HG03039 (cell line): Measurements from ENCODE around the gene APBA3.

Source experiments
- ATAC-seq: cut with Tn5 transposase; IDR thresholded peaks from one replicate; pipeline ENCODE4 v1.9.1; 2021; ENCODE audit warnings: mild to moderate bottlenecking, moderate library complexity; ENCODE audit not compliant: unreplicated experiment

The APBA3 gene

DNA sequence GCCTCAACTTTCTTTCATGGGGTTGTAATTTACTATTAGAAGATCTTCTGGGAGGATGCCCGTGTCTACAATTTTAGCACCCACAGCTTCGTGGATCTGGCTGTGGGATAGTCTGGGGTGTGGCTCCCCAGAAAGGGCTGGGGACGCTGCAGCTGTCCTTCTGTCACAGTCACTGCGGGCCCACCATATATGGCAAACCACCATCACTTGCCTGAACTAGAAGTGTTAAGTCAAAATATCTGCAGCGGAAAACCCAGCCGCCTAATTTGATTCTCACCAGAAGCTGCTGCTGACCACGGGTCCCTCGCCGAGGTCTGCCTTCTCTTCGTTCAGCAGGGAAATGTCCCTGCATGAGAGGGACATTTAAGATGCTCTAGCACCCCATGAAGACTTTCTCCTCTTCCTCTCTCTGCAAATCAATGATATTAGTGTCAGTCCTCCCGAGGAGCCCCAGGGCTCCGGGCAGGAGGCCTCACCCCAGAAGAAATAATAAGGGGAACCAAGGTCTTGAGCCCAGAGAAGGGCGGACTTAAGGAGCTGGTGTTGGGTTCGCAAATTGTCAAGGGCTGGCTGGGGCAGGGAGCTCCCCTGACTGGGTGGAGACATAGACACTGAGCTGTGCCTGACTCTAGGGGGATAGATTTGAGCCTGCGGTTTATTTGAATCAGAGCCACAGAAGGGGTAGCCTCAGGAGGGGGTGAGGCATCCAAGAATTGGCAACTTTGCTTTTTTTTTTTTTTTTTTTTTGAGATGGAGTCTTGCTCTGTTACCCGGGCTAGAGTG, 27.7 kb upstream of the APBA3 start:
- ATAC-seq, result no peak

DNA sequence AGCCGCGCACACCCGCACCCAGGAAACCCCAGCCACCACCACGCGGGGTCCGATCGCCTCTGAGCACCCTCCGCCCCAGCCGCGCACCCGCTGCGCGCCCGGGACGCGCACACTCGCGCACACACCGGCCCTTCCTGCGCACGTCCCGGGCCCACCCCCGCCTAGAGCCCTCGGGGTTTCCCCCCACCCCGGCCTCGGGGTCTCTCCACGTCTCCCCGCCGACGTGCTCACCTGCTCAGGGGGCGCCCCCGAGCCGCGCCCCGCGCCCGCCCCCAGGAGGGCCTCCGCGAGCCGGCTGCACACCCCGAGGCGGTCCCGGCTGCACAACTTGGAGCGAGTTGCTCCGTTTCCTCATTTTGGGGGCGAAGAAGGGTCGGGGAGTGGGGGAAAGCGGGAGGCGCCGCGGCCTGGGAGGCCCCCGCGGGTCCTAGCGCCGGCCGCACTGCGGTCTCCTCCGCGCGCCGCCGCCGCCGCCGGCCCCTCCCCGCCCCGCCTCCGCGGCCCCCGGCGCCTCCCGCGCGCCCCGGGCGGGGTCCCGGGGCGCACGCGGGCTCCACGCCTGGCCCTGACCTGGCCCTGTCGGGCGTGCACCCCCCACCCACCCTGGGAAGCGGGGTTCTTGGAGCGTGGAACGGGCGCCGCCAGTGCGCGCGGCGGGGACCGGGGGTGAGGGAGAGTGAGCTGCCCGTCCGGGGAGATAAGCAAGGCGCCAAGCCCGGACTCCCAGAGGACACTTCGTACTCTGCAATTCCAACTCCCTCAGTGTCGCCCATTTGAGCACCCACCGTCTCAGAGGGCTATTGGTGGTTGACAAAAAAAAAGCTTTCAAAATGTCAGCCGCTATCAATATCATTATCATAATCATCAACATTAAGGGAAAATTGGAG, 24.7 kb upstream of the APBA3 start, which contains the start of gene MATK:
MATK (minus strand) TSS at position 444 of the 887 bp plus-strand sequence. CDS start 1,246 bp downstream, outside the sequence.
- no peak for ATAC-seq

DNA sequence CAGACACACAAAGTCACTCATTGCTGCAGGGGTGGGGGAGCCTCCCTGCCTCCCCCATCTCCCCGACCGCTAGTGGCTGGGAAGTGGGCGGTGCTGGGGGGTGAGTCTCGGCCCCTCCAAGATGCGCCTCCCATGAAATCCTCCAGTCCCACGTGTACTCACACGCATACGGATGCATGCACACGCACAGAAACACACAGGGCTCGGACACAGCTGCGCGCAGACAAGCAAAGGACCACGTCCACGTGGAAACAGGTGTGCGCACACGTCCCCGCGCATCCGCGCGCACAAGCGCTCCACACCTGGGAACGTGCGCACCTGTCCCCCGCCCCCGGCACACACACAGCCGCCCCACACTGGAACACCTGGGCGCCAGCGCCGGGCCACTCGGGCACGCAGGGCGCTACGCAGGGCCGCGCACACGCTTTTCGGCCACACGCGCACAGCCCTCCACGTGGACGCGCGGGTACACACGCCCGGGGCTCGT, 24.0 kb upstream of the APBA3 start:
- no peak for ATAC-seq

DNA sequence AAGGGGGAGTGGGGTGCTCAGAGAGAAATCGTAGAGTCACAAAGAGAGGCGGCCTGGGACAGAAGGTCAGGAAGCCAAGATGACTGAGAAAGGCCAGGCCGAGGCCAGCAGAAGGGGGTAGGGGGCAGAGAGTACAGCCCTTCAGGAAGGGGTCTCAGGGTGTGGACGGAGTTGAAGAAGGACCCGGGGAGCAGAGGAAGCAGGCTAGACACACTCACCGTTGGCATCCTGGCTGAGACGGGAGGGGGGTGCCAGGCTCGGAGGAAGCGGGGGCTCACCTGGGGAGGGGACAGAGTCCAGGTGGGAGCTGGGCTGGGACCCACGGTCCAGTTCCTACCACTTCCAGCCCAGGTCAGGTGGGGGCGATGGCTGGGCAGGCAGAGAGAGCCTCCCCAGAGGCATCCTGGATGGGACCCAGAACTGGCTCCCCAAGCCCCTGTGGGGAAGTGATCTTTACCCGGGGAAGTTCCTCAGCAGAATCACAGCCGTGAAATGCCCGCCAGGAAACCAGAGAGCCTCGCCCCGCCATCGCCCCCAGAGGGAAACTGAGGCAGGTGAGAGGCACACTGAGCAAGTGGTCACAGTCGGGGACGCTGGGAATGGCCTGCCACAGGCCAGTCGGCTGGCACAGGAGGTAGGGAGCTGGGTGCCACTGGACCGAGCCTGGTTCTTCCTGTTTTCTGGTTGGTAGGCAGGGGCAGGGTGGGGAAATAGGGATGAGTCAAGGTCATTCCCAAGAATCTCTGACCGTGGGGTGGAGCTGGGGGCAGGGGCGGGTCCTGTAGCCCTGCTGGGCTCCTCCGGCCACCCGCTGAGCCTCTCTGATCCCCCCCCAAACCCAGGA, 23.3 kb upstream of the APBA3 start:
- ATAC-seq, result no peak

- no peak for ATAC-seq
These were observed 22.4 kb upstream of the APBA3 start for GRCh38 chr19:3783660-3784584.

- ATAC-seq, result no peak
These were observed 21.4 kb upstream of the APBA3 start for GRCh38 chr19:3782903-3783302.

DNA sequence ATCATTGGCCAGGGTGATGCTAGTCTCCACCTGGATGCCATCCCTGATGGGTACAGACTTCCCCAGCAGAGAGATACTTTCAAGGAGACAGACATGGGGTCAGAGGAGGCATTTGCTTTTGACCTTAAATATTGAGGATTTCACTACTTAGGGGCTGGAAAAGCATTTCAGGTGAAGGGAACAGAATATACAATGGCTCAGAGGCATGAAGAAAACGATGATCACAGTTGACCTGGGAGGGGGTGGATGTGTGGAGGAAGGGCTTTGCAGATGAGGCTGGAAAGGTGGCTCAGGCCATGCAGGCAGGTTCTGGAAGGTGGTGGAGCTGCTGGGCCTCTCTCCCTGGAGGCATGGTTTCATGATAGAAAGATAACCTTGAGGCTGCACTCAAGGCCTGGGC, 20.8 kb upstream of the APBA3 start:
- ATAC-seq, result no peak

DNA sequence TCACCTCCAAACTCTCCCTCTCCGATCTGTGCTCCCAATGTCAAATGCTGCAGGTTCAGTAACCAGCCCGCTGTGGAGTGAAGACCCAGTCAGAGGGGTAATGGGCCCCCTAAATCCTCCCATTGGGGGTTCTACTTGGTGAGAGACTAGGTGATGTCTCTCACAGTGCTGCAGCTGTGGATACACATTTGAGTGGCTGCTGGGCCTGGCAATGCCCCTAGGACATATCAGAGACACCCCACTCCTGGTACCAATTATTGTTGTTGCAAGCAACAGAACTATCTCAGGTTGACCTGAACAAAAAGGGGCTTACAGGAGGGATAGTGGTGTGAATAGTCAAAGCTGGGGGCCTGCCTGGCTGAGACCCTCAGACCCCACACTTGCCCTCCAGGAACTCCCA, 20.1 kb upstream of the APBA3 start:
- no peak for ATAC-seq

GRCh38 chr19:3780786-3781304, 19.4 kb upstream of the APBA3 start:
- ATAC-seq, result no peak

- ATAC-seq, result no peak
These were observed 17.6 kb upstream of the APBA3 start for GRCh38 chr19:3778899-3779723.

GRCh38 chr19:3778104-3778867, 16.8 kb upstream of the APBA3 start:
- no peak for ATAC-seq

GRCh38 chr19:3776479-3777040, 15.1 kb upstream of the APBA3 start:
- ATAC-seq, result no peak

GRCh38 chr19:3775831-3776230, 14.3 kb upstream of the APBA3 start:
- ATAC-seq, result no peak

DNA sequence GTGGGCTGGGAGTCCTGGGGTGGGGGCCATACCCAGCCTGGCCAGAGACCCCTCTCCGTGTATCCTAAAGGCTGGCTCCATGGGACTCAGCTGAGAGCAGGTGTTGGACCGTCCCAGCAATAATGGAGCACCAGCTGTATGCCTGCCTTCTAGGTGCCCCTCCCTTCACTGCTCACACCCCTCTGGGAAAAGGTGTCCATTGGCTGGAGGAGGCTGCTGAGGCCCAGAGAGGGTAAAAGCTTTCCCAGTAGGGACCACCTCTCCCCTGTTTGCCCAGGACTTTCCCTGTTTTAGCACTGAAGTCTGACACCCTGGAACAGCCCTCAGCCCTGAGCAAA, 13.9 kb upstream of the APBA3 start:
- no peak for ATAC-seq

DNA sequence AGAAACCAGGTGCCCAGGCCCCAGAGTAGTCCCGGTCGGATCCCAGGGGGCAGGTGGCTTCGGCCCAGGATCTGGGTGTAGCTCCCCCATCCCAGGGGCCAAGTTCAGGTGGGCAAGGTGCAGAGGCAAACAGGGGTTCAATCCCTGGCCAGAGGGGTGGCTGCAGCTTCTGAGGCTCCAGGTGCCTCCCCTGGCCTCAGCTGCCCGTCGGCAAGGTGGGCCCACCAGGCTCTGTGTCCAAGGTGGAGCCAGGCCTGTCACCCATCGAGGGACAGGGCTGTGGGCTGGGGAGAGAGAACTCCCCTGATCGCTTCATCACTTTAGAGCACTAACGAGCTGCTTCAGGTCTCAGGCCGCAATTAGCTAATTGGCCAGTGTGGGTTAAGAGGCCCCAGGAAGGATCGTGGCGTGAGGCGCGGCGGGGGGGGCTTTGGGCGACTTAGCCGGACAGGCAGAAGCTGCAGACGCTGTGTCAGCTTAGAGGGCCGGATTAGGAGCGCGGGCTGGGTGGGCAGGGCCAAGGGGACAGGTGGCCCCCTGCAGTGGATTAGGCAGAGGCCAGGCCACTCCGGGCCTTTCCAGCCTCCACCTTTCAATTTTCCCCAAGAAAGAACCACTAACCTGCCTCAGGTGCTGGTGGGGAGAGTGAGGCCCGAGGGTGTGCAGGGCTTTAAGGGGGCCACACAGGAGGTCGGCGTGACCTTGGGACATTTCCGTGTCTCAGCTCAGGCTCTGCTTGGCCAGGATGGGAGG, 13.3 kb upstream of the APBA3 start:
- ATAC-seq, result no peak

GRCh38 chr19:3773814-3774515, 12.5 kb upstream of the APBA3 start:
- ATAC-seq, result no peak
